Astrocyte of the cerebellum (primary cell): Measurements from ENCODE around the gene RBFOX1.

Experiments
- DNase-seq: peaks from one replicate; pipeline ENCODE4 v3.0.0-alpha.2; 2011; ENCODE audit warnings: low read depth
- H3K4me3 ChIP-seq: 2 replicates; pipeline ENCODE4 v1.5.1; 2011; ENCODE audit warnings: mild to moderate bottlenecking, low read depth, low read length, moderate library complexity
- in situ Hi-C: cut with HindIII; loops from 2 replicates; pipeline ENCODE4 v1.10.0; 2017; ENCODE audit warnings: low sequenced_read_pairs
- TF ChIP-seq, protein P1 (sequence below): IDR thresholded peaks from 2 replicates; pipeline ENCODE4 v1.5.1; 2012; ENCODE audit warnings: low read length, low read depth, moderate library complexity, mild to moderate bottlenecking; ENCODE audit errors: missing control alignments

Gene RBFOX1

DNA sequence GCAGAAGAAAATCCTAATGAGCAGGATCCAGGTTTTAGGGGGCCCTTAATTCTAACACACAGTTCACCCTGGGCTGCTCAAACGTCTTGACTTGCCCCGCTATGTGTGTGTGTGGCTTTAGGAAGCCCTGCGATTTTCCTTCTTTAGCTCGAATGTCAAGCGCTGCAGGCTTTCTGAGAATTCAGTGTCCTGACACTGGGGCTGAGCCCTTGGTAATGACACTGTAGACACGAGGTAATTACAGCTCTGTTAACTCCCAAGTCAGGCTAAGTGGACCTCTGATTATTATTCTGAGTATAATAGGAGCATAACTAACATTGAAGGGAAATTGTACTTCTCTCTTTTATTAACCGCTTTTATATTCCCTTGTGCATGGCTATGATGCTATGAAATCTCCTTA lies 202.1 kb downstream of the RBFOX1 start:
- in situ Hi-C loops = no loop called here
- H3K4me3 ChIP-seq = no peak overlapping the region
- no peak for DNase-seq
- TF ChIP-seq, protein P1, sequence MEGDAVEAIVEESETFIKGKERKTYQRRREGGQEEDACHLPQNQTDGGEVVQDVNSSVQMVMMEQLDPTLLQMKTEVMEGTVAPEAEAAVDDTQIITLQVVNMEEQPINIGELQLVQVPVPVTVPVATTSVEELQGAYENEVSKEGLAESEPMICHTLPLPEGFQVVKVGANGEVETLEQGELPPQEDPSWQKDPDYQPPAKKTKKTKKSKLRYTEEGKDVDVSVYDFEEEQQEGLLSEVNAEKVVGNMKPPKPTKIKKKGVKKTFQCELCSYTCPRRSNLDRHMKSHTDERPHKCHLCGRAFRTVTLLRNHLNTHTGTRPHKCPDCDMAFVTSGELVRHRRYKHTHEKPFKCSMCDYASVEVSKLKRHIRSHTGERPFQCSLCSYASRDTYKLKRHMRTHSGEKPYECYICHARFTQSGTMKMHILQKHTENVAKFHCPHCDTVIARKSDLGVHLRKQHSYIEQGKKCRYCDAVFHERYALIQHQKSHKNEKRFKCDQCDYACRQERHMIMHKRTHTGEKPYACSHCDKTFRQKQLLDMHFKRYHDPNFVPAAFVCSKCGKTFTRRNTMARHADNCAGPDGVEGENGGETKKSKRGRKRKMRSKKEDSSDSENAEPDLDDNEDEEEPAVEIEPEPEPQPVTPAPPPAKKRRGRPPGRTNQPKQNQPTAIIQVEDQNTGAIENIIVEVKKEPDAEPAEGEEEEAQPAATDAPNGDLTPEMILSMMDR = no peak

DNA sequence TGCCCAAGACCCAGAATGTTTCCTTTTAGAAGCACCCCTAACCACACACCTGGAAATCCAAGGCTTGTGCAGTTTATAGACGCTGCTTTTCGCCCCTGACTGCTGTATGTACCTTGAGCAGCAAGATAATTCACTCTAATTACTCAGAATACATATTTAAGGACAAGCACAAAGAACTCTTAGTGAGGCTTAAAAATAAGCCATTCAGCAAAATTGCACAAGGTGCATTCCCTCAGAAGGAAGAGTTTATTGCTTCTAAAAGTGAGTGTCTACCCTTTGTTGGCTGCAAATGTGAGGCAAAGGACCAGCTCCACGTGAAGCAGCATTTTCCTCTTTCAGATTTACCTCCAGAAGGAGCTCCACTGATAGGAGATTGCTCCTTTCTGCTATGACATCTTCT lies 208.4 kb downstream of the RBFOX1 start:
- TF ChIP-seq, protein P1 = no peak
- no peak overlapping the region for H3K4me3 ChIP-seq
- in situ Hi-C loops = no loop called here
- DNase-seq = no peak

DNA sequence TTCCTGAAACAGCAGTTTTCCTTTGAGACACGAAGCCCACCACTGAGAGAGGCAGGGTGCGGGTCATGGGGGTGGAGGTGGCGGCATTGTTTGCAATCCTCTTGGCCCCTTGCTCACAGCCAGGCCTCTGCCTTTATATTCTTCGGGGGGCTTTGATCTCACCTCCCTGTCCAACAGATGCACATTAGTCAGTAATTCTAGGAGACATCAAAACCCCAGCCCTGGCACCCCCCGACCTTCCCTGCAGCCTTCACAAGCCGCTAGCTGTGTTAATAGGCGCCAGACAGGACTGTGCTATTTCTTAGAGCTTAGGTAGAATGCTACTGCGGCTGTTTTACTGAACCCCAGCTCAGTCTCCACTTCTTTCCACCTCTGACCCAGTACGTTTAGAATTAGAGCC lies 212.6 kb downstream of the RBFOX1 start:
- in situ Hi-C loops = no loop called here

DNA sequence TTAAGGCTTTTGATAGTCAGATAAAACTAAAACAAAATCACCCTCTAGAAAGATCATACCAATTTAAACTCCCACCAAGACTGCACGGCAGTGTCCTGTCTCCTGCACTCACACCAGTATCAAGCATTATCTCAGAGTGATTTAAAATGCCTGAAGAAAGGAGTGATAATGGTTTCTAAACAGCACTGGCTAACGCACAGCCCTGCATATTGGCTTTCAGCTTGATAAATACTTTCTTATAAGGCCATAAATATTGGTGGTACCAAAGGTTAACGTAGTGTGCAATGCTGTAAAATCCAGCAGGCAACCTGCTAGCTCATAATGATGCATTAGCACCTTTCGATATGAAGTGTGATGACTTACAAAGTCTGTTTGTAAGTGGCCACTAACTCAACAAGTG lies 214.3 kb downstream of the RBFOX1 start:
- H3K4me3 ChIP-seq = no peak overlapping the region
- TF ChIP-seq, protein P1 = no peak
- in situ Hi-C loops = no loop called here
- DNase-seq = no peak

More for the DNA sequence above, 212.6 kb downstream of the RBFOX1 start:
- TF ChIP-seq, protein P1 = no peak
- H3K4me3 ChIP-seq = no peak overlapping the region
- DNase-seq = no peak

DNA sequence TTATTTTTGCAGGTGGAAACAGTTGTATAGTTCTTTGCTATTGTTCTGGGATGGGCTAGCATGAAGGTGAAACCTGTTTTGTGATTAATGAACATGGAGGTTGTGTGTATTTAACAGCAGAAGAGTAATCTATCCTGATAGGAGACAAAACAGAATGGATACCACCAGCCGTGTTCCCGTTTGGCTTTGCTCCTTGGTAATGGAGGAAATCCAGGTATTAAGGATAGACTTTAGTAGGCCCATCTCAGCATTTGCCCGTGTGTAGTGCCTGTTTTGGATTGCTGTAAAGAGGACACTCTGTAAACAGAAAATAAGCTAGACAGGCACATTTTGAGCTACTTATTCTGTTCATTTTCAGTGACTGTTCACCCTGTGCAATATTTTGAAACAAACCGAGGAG lies 215.1 kb downstream of the RBFOX1 start:
- TF ChIP-seq, protein P1 = no peak
- H3K4me3 ChIP-seq = no peak overlapping the region
- DNase-seq = no peak
- in situ Hi-C loops = no loop called here

DNA sequence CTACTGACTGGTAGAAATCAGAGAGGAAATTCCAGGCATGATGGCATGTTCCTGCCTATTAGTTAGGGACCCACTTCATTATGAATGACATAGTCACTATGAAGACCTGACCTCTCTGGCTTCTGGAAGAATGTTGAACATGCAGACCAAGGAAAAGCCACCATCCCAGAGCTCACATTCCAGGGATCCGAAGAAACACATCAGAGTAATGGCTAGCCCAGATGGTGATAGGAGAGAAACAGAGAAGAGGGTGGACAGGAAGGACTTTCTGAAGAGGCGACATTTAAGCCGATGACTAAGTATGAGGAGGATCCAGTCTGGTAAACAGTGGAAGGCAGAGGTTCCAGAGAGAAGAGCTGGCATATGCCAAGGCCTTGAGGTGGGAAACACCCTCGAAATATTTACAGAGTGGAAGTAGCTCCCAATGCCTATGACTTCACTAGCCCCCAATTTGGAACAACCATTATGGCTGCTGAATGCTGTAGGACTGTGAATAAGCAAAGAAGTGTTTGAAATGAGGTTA lies 216.2 kb downstream of the RBFOX1 start:
- in situ Hi-C loops = no loop called here
- TF ChIP-seq, protein P1 = no peak
- H3K4me3 ChIP-seq = no peak overlapping the region
- DNase-seq = no peak

DNA sequence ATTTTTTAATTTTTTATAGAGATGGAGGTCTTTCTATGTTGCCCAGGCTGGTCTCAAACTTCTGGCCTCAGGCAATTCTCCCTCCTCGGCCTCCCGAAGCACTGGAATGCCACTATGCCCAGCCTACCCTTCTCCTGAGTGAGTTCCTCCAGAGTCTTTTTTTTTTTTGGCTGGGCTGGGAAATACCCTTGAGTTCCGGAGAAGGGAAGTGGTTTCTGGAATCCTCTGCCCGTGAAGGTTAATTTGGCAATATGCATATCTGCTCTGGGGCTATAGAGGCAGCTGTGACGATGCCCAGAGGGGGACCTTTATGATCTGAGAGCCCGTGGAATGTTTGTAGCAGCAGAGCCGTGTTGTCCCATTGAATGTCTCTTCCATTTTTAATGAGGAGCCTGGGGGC lies 217.5 kb downstream of the RBFOX1 start:
- no peak for DNase-seq
- in situ Hi-C loops = no loop called here
- TF ChIP-seq, protein P1 = no peak
- H3K4me3 ChIP-seq = no peak overlapping the region
